ENCODE data around the gene KIF15. TPM values are rescaled to one million over a fixed set of nuclear protein-coding genes. Genes with fewer than 3 reads are reported as not detected.
"Not testable (repeated sequence)": the region's sequence is repeated elsewhere in the genome, so short reads cannot be mapped to it uniquely, and the experiment has no call there.

Gene KIF15
- polyA plus RNA-seq, 4 donors = 22.0 to 23.9 (median 22.2) TPM

- DNase-seq (ENCODE audit: low read depth in 4 of 4, low spot score in 3 of 4) = no peak
These were observed 63.8 kb downstream of the KIF15 start for GRCh38 chr3:44825264-44825925.

GRCh38 chr3:44827196-44827595 lies 65.6 kb downstream of the KIF15 start:
- DNase-seq (ENCODE audit: low read depth in 4 of 4, low spot score in 3 of 4) = no peak

GRCh38 chr3:44831232-44831631 lies 69.6 kb downstream of the KIF15 start:
- no peak for DNase-seq (ENCODE audit: low read depth in 4 of 4, low spot score in 3 of 4)

- no peak for DNase-seq (ENCODE audit: low read depth in 4 of 4, low spot score in 3 of 4)
These were observed 70.4 kb downstream of the KIF15 start for GRCh38 chr3:44832032-44832431.

GRCh38 chr3:44832965-44833364 lies 71.4 kb downstream of the KIF15 start:
- DNase-seq (ENCODE audit: low read depth in 4 of 4, low spot score in 3 of 4) = no peak

GRCh38 chr3:44833394-44833793 lies 71.8 kb downstream of the KIF15 start:
- no peak for DNase-seq (ENCODE audit: low read depth in 4 of 4, low spot score in 3 of 4)

- no peak for DNase-seq (ENCODE audit: low read depth in 4 of 4, low spot score in 3 of 4)
These were observed 74.1 kb downstream of the KIF15 start for GRCh38 chr3:44835684-44836083.

GRCh38 chr3:44842376-44842775 lies 80.8 kb downstream of the KIF15 start:
- no peak for DNase-seq (ENCODE audit: low read depth in 4 of 4, low spot score in 3 of 4)

GRCh38 chr3:44845528-44846520 lies 84.2 kb downstream of the KIF15 start:
- no peak for DNase-seq (ENCODE audit: low read depth in 4 of 4, low spot score in 3 of 4)

- DNase-seq (ENCODE audit: low read depth in 4 of 4, low spot score in 3 of 4) = no peak
These were observed 87.0 kb downstream of the KIF15 start for GRCh38 chr3:44848634-44849033.

- DNase-seq (ENCODE audit: low read depth in 4 of 4, low spot score in 3 of 4) = not testable (repeated sequence)
These were observed 95.1 kb downstream of the KIF15 start for GRCh38 chr3:44856663-44857062.

GRCh38 chr3:44860117-44860516 lies 98.5 kb downstream of the KIF15 start:
- DNase-seq (ENCODE audit: low read depth in 4 of 4, low spot score in 3 of 4) = no peak

- DNase-seq (ENCODE audit: low read depth in 4 of 4, low spot score in 3 of 4) = peak; percentile 81 to 87 (median 82)
These were observed 100.0 kb downstream of the KIF15 start, which contains the start of gene TMEM42 for GRCh38 chr3:44861412-44862225. TMEM42 (plus strand) TSS chr3:44861912; CDS start chr3:44861925, 13 bp downstream.

- peak; percentile 14 to 28 (median 16) for DNase-seq (ENCODE audit: low read depth in 4 of 4, low spot score in 3 of 4)
These were observed 100.6 kb downstream of the KIF15 start for GRCh38 chr3:44862226-44862637.

- no peak for DNase-seq (ENCODE audit: low read depth in 4 of 4, low spot score in 3 of 4)
These were observed 103.9 kb downstream of the KIF15 start for GRCh38 chr3:44865272-44866035.

- no peak for DNase-seq (ENCODE audit: low read depth in 4 of 4, low spot score in 3 of 4)
These were observed 106.0 kb downstream of the KIF15 start for GRCh38 chr3:44867421-44868111.

GRCh38 chr3:44870375-44871061 lies 108.9 kb downstream of the KIF15 start:
- no peak for DNase-seq (ENCODE audit: low read depth in 4 of 4, low spot score in 3 of 4)

- DNase-seq (ENCODE audit: low read depth in 4 of 4, low spot score in 3 of 4) = no peak
These were observed 112.7 kb downstream of the KIF15 start, which contains the start of gene TGM4 for GRCh38 chr3:44874308-44874707. TGM4 (plus strand) TSS chr3:44874608; CDS start chr3:44874679, 71 bp downstream.

GRCh38 chr3:44875596-44875995 lies 114.0 kb downstream of the KIF15 start:
- no peak for DNase-seq (ENCODE audit: low read depth in 4 of 4, low spot score in 3 of 4)
